ENCODE measurements around the gene SNAPC3. TPM values are rescaled to one million over a fixed set of nuclear protein-coding genes. Genes with fewer than 3 reads are reported as not detected.

The SNAPC3 gene
- total and polyA plus RNA-seq, 10 donors = 6.4 to 45.8 (median 31.7) TPM

DNA sequence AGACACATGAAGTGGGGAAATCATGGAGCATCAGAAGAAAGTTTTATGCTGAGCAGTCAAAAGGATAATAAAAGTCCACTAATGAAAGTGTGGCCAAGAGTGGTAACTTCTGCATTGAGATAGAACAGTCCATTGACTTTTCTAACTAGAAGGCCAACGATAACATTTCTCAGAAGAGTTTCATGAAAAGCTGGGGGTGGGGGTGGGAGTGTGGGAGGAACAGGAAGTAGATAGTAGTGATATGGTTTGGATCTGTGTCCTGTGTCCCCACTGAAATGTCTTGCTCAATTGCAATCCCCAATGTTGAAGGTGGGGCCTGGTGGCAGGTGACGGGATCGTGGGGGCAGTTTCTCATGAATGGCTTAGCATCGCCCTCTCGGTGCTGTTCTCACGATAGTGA is 36.2 kb upstream of the SNAPC3 start:
- Histone ChIP-seq H3K27me3 (replicated peaks in 1 of 7) (no peaks in the 10 kb centered on the region), H3K9me3 (no peaks in the 10 kb centered on the region), H3K4me1 (no peaks in the 10 kb centered on the region), H3K27ac (no peak overlapping the region), H3K4me3 (no peak overlapping the region), H3K36me3 (no peaks in the 10 kb centered on the region)
- TF ChIP-seq, protein P1, sequence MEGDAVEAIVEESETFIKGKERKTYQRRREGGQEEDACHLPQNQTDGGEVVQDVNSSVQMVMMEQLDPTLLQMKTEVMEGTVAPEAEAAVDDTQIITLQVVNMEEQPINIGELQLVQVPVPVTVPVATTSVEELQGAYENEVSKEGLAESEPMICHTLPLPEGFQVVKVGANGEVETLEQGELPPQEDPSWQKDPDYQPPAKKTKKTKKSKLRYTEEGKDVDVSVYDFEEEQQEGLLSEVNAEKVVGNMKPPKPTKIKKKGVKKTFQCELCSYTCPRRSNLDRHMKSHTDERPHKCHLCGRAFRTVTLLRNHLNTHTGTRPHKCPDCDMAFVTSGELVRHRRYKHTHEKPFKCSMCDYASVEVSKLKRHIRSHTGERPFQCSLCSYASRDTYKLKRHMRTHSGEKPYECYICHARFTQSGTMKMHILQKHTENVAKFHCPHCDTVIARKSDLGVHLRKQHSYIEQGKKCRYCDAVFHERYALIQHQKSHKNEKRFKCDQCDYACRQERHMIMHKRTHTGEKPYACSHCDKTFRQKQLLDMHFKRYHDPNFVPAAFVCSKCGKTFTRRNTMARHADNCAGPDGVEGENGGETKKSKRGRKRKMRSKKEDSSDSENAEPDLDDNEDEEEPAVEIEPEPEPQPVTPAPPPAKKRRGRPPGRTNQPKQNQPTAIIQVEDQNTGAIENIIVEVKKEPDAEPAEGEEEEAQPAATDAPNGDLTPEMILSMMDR (IDR thresholded peaks at IDR 0.05 in 8 of 11, conservative IDR thresholded peaks at IDR 0.05 in 3 of 11) = no peak
- no peak for TF ChIP-seq POLR2A (IDR thresholded peaks at IDR 0.05)
- no peak for TF ChIP-seq POLR2AphosphoS5 (IDR thresholded peaks at IDR 0.05)
- intact Hi-C loops (cut with DNase I; ENCODE audit: low total_unique reads) = no loop called here
- no peak for DNase-seq
- WGBS, 5 donors = 69 to 85% (median 78%) methylated on average over 6 of the region's 6 CpGs

DNA sequence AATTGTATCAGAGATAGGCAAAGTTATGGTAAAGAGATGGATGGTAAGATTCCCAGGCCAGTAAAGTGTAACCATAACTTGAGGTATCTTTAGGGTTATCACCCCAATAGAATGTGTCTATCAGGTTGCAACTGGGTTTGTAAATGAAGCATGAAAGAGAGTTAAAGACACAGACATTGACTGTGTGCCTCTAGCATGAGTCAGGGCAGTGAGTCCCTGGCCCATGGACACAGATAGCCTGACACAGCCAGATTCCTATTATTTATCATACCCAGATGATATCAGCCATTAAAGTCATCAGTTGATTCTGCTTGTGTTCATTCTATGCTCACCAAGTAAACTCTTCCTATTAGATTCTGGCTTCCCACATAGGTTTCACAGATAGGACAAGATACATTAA is 33.5 kb upstream of the SNAPC3 start:
- TF ChIP-seq, protein P1 (IDR thresholded peaks at IDR 0.05 in 8 of 11, conservative IDR thresholded peaks at IDR 0.05 in 3 of 11) = no peak
- TF ChIP-seq POLR2AphosphoS5 (IDR thresholded peaks at IDR 0.05) (no peak), POLR2A (IDR thresholded peaks at IDR 0.05) (no peak)
- no peak for DNase-seq
- Histone ChIP-seq H3K36me3 (no peaks in the 10 kb centered on the region), H3K4me3 (no peak overlapping the region), H3K27me3 (replicated peaks in 1 of 7) (no peaks in the 10 kb centered on the region), H3K27ac (no peak overlapping the region), H3K9me3 (no peaks in the 10 kb centered on the region), H3K4me1 (no peaks in the 10 kb centered on the region)
- intact Hi-C loops (cut with DNase I; ENCODE audit: low total_unique reads) = no loop called here

DNA sequence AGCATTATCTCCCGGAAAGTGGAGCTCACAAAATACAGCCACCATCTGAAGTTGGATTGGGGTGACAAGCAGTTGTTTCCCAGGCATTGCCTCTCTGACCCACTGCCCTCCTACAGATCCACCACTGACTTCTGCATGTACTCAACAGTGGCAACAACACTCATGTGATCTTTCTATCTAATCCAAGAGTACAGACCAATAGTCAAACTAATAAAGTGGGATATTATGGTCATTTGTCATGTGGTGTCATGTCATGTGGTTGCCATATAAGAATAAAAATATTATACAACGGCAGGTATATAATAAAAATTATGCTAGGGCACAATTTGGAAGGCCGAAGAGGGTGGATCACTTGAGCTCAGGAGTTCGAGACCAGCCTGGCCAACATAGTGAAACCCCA is 33.0 kb upstream of the SNAPC3 start:
- Histone ChIP-seq H3K36me3 (no peaks in the 10 kb centered on the region), H3K27ac (no peak overlapping the region), H3K4me3 (no peak overlapping the region), H3K9me3 (no peaks in the 10 kb centered on the region), H3K27me3 (replicated peaks in 1 of 7) (no peaks in the 10 kb centered on the region), H3K4me1 (no peaks in the 10 kb centered on the region)
- 88 to 96% (median 94%) methylated on average over 4 of the region's 4 CpGs for WGBS, 5 donors
- intact Hi-C loops (cut with DNase I; ENCODE audit: low total_unique reads) = no loop called here
- no peak for DNase-seq
- TF ChIP-seq POLR2A (IDR thresholded peaks at IDR 0.05) (no peak), POLR2AphosphoS5 (IDR thresholded peaks at IDR 0.05) (no peak)
- TF ChIP-seq, protein P1 (IDR thresholded peaks at IDR 0.05 in 8 of 11, conservative IDR thresholded peaks at IDR 0.05 in 3 of 11) = no peak

DNA sequence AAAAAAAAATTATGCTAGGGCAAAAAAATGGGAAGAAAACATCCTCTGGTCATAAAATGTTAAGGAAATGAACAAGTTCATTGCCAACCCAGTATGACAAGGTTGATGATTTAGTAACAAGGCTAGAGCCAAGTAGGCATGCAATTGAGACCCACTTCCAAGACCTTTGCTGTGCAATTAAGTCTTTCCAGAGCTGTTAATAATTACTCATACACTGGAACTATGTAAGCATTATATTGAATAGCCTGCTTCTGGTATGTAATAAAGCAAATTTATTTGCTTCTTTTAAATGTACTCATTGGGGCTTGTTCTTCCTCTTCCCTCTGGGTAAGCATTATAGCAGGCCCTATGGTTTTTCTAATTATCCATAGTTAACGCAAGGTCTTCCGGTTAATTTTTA is 32.5 kb upstream of the SNAPC3 start:
- no peaks in the 10 kb centered on the region for H3K9me3 ChIP-seq
- TF ChIP-seq, protein P1 (IDR thresholded peaks at IDR 0.05 in 8 of 11, conservative IDR thresholded peaks at IDR 0.05 in 3 of 11) = no peak
- TF ChIP-seq POLR2AphosphoS5 (IDR thresholded peaks at IDR 0.05) = no peak
- no peak overlapping the region for H3K4me3 ChIP-seq
- no peaks in the 10 kb centered on the region for H3K27me3 ChIP-seq (replicated peaks in 1 of 7)
- intact Hi-C loops (cut with DNase I; ENCODE audit: low total_unique reads) = no loop called here
- H3K27ac ChIP-seq = no peak overlapping the region
- DNase-seq = no peak
- no peaks in the 10 kb centered on the region for H3K4me1 ChIP-seq
- 92 to 100% (median 96%) methylated on average over 2 of the region's 2 CpGs for WGBS, 5 donors
- no peaks in the 10 kb centered on the region for H3K36me3 ChIP-seq
